ENCODE results near the gene NLK.
"Not testable (repeated sequence)": the region's sequence is repeated elsewhere in the genome, so short reads cannot be mapped to it uniquely, and the experiment has no call there.

The NLK gene

GRCh38 chr17:28155405-28155804 is 112.9 kb downstream of the NLK start:
- not testable (repeated sequence) for DNase-seq (ENCODE audit: low spot score)

- no peak for DNase-seq (ENCODE audit: low spot score)
Observed at GRCh38 chr17:28159004-28159403, 116.5 kb downstream of the NLK start.

- DNase-seq (ENCODE audit: low spot score): no peak
Observed at GRCh38 chr17:28159924-28160323, 117.4 kb downstream of the NLK start.

GRCh38 chr17:28160610-28161009 is 118.1 kb downstream of the NLK start:
- DNase-seq (ENCODE audit: low spot score): no peak

- DNase-seq (ENCODE audit: low spot score): no peak
Observed at GRCh38 chr17:28161311-28161710, 118.8 kb downstream of the NLK start.

GRCh38 chr17:28166478-28166877 is 124.0 kb downstream of the NLK start:
- DNase-seq (ENCODE audit: low spot score): no peak

GRCh38 chr17:28169621-28170349 is 127.3 kb downstream of the NLK start:
- DNase-seq (ENCODE audit: low spot score): no peak

GRCh38 chr17:28170771-28171170 is 128.3 kb downstream of the NLK start:
- no peak for DNase-seq (ENCODE audit: low spot score)

- no peak for DNase-seq (ENCODE audit: low spot score)
Observed at GRCh38 chr17:28173031-28173561, 130.6 kb downstream of the NLK start.

- no peak for DNase-seq (ENCODE audit: low spot score)
Observed at GRCh38 chr17:28173801-28174200, 131.3 kb downstream of the NLK start.

GRCh38 chr17:28174352-28175046 is 132.0 kb downstream of the NLK start:
- no peak for DNase-seq (ENCODE audit: low spot score)

GRCh38 chr17:28177351-28177750 is 134.9 kb downstream of the NLK start:
- no peak for DNase-seq (ENCODE audit: low spot score)

GRCh38 chr17:28178800-28179199 is 136.3 kb downstream of the NLK start:
- DNase-seq (ENCODE audit: low spot score): no peak

- no peak for DNase-seq (ENCODE audit: low spot score)
Observed at GRCh38 chr17:28180449-28180848, 138.0 kb downstream of the NLK start.

GRCh38 chr17:28181568-28181967 is 139.1 kb downstream of the NLK start:
- no peak for DNase-seq (ENCODE audit: low spot score)

- DNase-seq (ENCODE audit: low spot score): no peak
Observed at GRCh38 chr17:28182559-28182958, 140.1 kb downstream of the NLK start.

- DNase-seq (ENCODE audit: low spot score): no peak
Observed at GRCh38 chr17:28185658-28186057, 143.2 kb downstream of the NLK start.

GRCh38 chr17:28186472-28186871 is 144.0 kb downstream of the NLK start:
- not testable (repeated sequence) for DNase-seq (ENCODE audit: low spot score)

GRCh38 chr17:28187931-28188330 is 145.5 kb downstream of the NLK start:
- DNase-seq (ENCODE audit: low spot score): no peak

- DNase-seq (ENCODE audit: low spot score): no peak
Observed at GRCh38 chr17:28188841-28189263, 146.4 kb downstream of the NLK start.

GRCh38 chr17:28189667-28190066 is 147.2 kb downstream of the NLK start:
- peak; percentile 10 for DNase-seq (ENCODE audit: low spot score)

- no peak for DNase-seq (ENCODE audit: low spot score)
Observed at GRCh38 chr17:28191018-28191417, 148.5 kb downstream of the NLK start.

GRCh38 chr17:28193241-28193640 is 150.8 kb downstream of the NLK start:
- peak; percentile 27 for DNase-seq (ENCODE audit: low spot score)

Data from putamen (tissue), 1 donor.